Transverse colon (tissue), 4 donors: ENCODE data around the gene LCNL1.

ENCODE experiments used
- EP300 ChIP-seq: sonication (generic); formaldehyde crosslinking; IDR thresholded peaks from one replicate; pipeline ENCODE4 v1.6.1; 2017; ENCODE audit warnings: antibody characterized with exemption, low read depth
- POLR2A ChIP-seq: fragments of 450-650 bp; IDR thresholded peaks from one replicate; pipeline ENCODE4 v1.6.1; 2016; ENCODE audit warnings: antibody characterized with exemption, mild to moderate bottlenecking, moderate library complexity
- POLR2AphosphoS5 ChIP-seq, 3 donors: sonication (generic); formaldehyde crosslinking; IDR thresholded peaks; one replicate each; pipeline ENCODE4 v1.6.1; 2016; ENCODE audit warnings: antibody characterized with exemption in 3 of 3
- TF ChIP-seq, protein P1 (sequence below), 5 experiments: fragments of 200-600 bp in 3 of 5; fragments of 450-650 bp in 2 of 5; sonication (generic) in 3 of 5; IDR thresholded peaks; 1 replicate in 2 of 5; 2 replicates in 3 of 5; pipeline ENCODE4 v1.5.1; 2016 to 2017; ENCODE audit warnings: antibody characterized with exemption in 5 of 5, inconsistent platforms in 3 of 5, mild to moderate bottlenecking in 2 of 5, moderate library complexity in 1 of 5

DNA sequence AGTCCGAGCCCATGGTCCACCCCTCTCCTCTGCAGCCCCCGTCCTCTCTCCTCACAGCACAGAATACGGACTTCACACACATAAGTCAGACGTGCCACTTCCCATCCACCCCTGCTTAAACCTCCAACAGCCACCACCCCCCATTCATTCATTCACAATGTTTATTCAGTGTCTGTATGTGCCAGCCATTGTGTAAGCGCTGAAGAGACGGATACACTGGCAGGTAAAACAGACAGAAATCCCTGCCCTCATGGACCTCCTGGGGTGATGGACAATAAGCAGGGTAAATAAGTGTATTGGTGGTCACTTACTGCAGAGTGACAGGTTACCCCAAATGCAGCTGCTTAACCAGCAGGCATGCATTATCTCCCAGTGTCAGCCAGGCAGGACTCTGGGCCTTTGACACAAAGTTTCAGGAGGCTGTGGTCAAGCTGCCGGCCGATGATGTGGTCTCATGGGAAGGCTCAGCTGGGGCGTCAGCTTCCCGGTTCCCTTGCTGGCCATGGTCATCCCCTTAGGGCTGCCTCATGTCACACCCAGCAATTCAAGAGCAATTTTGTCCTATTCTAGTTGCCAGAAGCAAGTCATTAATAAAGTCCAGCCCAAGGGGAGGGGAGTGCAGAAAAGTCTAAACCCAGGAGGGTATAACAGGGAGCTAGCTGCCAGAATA is 7.6 kb downstream of the LCNL1 start:
- TF ChIP-seq, protein P1, sequence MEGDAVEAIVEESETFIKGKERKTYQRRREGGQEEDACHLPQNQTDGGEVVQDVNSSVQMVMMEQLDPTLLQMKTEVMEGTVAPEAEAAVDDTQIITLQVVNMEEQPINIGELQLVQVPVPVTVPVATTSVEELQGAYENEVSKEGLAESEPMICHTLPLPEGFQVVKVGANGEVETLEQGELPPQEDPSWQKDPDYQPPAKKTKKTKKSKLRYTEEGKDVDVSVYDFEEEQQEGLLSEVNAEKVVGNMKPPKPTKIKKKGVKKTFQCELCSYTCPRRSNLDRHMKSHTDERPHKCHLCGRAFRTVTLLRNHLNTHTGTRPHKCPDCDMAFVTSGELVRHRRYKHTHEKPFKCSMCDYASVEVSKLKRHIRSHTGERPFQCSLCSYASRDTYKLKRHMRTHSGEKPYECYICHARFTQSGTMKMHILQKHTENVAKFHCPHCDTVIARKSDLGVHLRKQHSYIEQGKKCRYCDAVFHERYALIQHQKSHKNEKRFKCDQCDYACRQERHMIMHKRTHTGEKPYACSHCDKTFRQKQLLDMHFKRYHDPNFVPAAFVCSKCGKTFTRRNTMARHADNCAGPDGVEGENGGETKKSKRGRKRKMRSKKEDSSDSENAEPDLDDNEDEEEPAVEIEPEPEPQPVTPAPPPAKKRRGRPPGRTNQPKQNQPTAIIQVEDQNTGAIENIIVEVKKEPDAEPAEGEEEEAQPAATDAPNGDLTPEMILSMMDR (IDR thresholded peaks at IDR 0.05): no peak
- TF ChIP-seq POLR2A (no peak), POLR2AphosphoS5 (IDR thresholded peaks at IDR 0.05) (no peak), EP300 (no peak)
